Measurements from ENCODE around the gene POLR2E.
A peak's percentile ranks its signal among the peaks of the same experiment; 100 is the strongest.

The POLR2E gene

DNA sequence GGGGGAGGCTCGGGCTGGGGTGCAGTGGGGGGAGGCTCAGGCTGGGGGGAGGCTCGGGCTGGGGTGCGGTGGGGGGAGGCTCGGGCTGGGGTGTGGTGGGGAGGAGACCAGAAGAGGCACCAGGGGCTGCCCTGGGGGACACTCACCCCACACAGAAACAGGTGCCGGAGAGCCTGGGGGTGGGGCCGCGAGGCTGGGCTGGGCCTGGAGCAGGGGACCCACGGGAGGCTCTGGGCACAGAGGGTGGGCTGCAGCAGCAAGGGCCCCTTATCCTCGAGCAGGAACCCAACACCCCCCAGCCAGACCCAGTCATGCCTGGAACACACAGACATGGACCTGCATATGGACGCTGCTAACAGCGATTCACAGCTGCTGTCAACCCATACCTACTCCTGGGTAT lies 42.9 kb upstream of the POLR2E start:
- no peak overlapping the region for H3K27ac ChIP-seq (ENCODE audit: insufficient read depth in 1 of 2, low read depth in 1 of 2, low read length in 2 of 2, poor library complexity in 1 of 2, severe bottlenecking in 2 of 2)

DNA sequence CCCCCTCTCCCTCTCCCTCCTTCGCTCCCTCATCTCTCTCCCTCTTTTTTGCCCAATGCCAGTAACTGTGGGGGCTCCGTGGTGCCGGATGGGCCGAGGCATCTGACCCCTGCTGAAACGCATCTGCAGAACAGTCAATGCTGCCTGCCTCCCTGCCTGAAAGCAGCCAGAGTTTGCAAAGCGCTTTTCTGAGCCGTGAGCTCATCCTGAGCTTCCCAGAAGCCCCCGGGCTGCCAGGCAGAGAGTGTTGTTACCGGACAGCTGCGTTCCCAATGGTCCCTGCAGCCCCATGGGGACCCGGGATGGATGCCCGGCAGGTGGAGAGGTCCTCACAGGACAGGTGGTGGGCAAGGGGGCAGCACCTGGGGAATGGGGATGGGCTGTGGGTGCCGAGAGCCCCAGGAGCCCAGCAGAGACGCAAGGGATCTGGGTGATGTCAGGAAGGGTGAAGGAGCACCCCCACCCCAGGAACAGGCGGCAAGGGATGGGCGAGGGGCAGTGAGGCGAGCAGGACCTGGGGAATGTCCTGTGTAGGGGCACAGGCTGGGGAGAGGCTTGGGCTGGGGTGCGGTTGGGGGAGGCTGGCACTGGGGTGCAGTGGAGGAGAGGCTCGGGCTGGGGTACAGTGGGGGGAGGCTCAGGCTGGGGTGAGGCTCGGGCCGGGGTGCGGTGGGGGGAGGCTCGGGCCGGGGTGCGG lies 41.6 kb upstream of the POLR2E start:
- CTCF ChIA-PET: no interaction called here
- WGBS (ENCODE audit: insufficient coverage): 82% methylated on average over 17 of the region's 25 CpGs
- peaks cover 2 to 29% (median 6%) of the 10 kb centered on the region in 4 experiments for H3K36me3 ChIP-seq (ENCODE audit: control insufficient read depth in 4 of 4, insufficient read depth in 4 of 4, low read length in 3 of 4)
- H3K27ac ChIP-seq (ENCODE audit: insufficient read depth in 1 of 2, low read depth in 1 of 2, low read length in 2 of 2, poor library complexity in 1 of 2, severe bottlenecking in 2 of 2): peak overlapping the region in 1 of 2 experiments; percentile 34
- H3K4me3 ChIP-seq (ENCODE audit: control insufficient read depth in 1 of 7, extremely low read depth in 1 of 7, insufficient read depth in 4 of 7, low read depth in 2 of 7, low read length in 6 of 7): peak overlapping the region in 1 of 7 experiments; percentile 16
- H3K9me3 ChIP-seq (ENCODE audit: control extremely low read depth in 1 of 5, control insufficient read depth in 4 of 5, insufficient read depth in 2 of 5, low read depth in 1 of 5, low read length in 4 of 5): no peaks in the 10 kb centered on the region
- POLR2A ChIA-PET: interaction anchor here (0.6 kb wide), 1 partner anchor 10 kb away, joined by 5 read pairs; no protein-coding TSS in a partner anchor
- no peaks in the 10 kb centered on the region for H3K27me3 ChIP-seq (replicated peaks in 2 of 5; ENCODE audit: control insufficient read depth in 4 of 5, insufficient read depth in 5 of 5, low read length in 4 of 5)
- peaks cover 0 to 45% (median 42%) of the 10 kb centered on the region in 4 experiments for H3K4me1 ChIP-seq (ENCODE audit: control extremely low read depth in 1 of 4, control insufficient read depth in 4 of 4, insufficient read depth in 4 of 4, low read length in 3 of 4)
- no peak for DNase-seq

More for the DNA sequence above, 42.9 kb upstream of the POLR2E start:
- Histone ChIP-seq H3K4me1 (ENCODE audit: control extremely low read depth in 1 of 4, control insufficient read depth in 4 of 4, insufficient read depth in 4 of 4, low read length in 3 of 4) (peaks cover 0 to 34% (median 29%) of the 10 kb centered on the region in 4 experiments), H3K9me3 (ENCODE audit: control extremely low read depth in 1 of 5, control insufficient read depth in 4 of 5, insufficient read depth in 2 of 5, low read depth in 1 of 5, low read length in 4 of 5) (no peaks in the 10 kb centered on the region), H3K4me3 (ENCODE audit: control insufficient read depth in 1 of 7, extremely low read depth in 1 of 7, insufficient read depth in 4 of 7, low read depth in 2 of 7, low read length in 6 of 7) (no peak overlapping the region), H3K36me3 (ENCODE audit: control insufficient read depth in 4 of 4, insufficient read depth in 4 of 4, low read length in 3 of 4) (peaks cover 2 to 36% (median 12%) of the 10 kb centered on the region in 4 experiments), H3K27me3 (replicated peaks in 2 of 5; ENCODE audit: control insufficient read depth in 4 of 5, insufficient read depth in 5 of 5, low read length in 4 of 5) (no peaks in the 10 kb centered on the region)
- CTCF ChIA-PET: no interaction called here
- DNase-seq: no peak
- WGBS (ENCODE audit: insufficient coverage): 92% methylated on average over 3 of the region's 11 CpGs
- POLR2A ChIA-PET: no interaction called here

DNA sequence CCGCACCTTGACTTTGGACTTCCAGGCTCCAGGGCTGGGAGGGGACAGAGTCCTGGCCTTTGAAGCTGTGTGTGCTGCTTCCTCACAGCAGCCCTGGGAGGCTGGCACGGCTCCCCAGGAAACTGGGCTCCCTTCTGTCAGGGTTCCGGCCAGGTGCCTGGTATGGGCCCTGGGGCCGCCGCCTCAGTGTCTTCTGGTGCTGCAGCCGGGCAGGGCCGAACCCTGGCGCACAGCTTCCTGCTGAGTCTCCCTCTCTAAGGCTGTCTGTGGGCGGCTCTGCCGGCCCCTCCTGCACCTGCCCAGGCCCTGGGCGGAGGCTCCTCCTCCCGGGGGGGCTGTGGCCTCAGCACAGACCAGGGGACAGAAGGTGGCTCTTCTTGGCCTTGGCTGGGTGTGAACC lies 41.0 kb upstream of the POLR2E start:
- Histone ChIP-seq H3K4me3 (ENCODE audit: control insufficient read depth in 1 of 7, extremely low read depth in 1 of 7, insufficient read depth in 4 of 7, low read depth in 2 of 7, low read length in 6 of 7) (peak overlapping the region in 2 of 7 experiments; percentile 4 to 16), H3K9me3 (ENCODE audit: control extremely low read depth in 1 of 5, control insufficient read depth in 4 of 5, insufficient read depth in 2 of 5, low read depth in 1 of 5, low read length in 4 of 5) (no peaks in the 10 kb centered on the region), H3K36me3 (ENCODE audit: control insufficient read depth in 4 of 4, insufficient read depth in 4 of 4, low read length in 3 of 4) (peaks cover 2 to 29% (median 6%) of the 10 kb centered on the region in 4 experiments), H3K27ac (ENCODE audit: insufficient read depth in 1 of 2, low read depth in 1 of 2, low read length in 2 of 2, poor library complexity in 1 of 2, severe bottlenecking in 2 of 2) (peak overlapping the region in 1 of 2 experiments; percentile 34), H3K27me3 (replicated peaks in 2 of 5; ENCODE audit: control insufficient read depth in 4 of 5, insufficient read depth in 5 of 5, low read length in 4 of 5) (no peaks in the 10 kb centered on the region), H3K4me1 (ENCODE audit: control extremely low read depth in 1 of 4, control insufficient read depth in 4 of 4, insufficient read depth in 4 of 4, low read length in 3 of 4) (peaks cover 0 to 50% (median 47%) of the 10 kb centered on the region in 4 experiments)
- 18% methylated on average over 11 of the region's 12 CpGs for WGBS (ENCODE audit: insufficient coverage)
- ChIA-PET CTCF (no interaction called here), POLR2A (interaction anchor here (0.6 kb wide), 1 partner anchor 11 kb away, joined by 5 read pairs; no protein-coding TSS in a partner anchor)
- peak in 1 of 3 donors; percentile 47 for DNase-seq

DNA sequence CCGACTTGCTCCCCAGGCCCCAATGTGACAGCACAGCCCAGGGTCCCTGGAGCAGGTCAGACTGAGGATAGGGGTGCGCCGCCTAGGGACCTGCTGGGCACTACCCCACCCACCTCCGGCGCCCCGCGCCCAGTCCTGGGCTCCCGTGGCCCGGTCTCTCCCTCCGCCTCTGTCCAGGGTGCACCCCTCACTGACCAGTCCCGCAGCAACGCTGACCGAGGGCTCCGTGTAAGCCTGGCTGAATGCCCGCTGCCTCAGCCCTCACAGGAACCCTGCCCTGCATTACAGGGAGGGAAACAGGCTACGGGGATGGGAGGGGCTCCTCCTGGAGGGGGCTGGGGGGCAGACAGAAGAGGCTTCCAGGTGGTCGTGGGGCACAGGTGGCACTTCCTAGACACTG lies 40.3 kb upstream of the POLR2E start:
- ChIA-PET CTCF (no interaction called here), POLR2A (no interaction called here)
- no peaks in the 10 kb centered on the region for H3K9me3 ChIP-seq (ENCODE audit: control extremely low read depth in 1 of 5, control insufficient read depth in 4 of 5, insufficient read depth in 2 of 5, low read depth in 1 of 5, low read length in 4 of 5)
- no peak overlapping the region for H3K4me3 ChIP-seq (ENCODE audit: control insufficient read depth in 1 of 7, extremely low read depth in 1 of 7, insufficient read depth in 4 of 7, low read depth in 2 of 7, low read length in 6 of 7)
- no peak for DNase-seq
- 86% methylated on average over 10 of the region's 17 CpGs for WGBS (ENCODE audit: insufficient coverage)
- H3K36me3 ChIP-seq (ENCODE audit: control insufficient read depth in 4 of 4, insufficient read depth in 4 of 4, low read length in 3 of 4): peaks cover 0 to 24% (median 4%) of the 10 kb centered on the region in 4 experiments
- no peaks in the 10 kb centered on the region for H3K27me3 ChIP-seq (replicated peaks in 2 of 5; ENCODE audit: control insufficient read depth in 4 of 5, insufficient read depth in 5 of 5, low read length in 4 of 5)
- peaks cover 0 to 57% (median 55%) of the 10 kb centered on the region in 4 experiments for H3K4me1 ChIP-seq (ENCODE audit: control extremely low read depth in 1 of 4, control insufficient read depth in 4 of 4, insufficient read depth in 4 of 4, low read length in 3 of 4)
- H3K27ac ChIP-seq (ENCODE audit: insufficient read depth in 1 of 2, low read depth in 1 of 2, low read length in 2 of 2, poor library complexity in 1 of 2, severe bottlenecking in 2 of 2): peak overlapping the region in 1 of 2 experiments; percentile 34

DNA sequence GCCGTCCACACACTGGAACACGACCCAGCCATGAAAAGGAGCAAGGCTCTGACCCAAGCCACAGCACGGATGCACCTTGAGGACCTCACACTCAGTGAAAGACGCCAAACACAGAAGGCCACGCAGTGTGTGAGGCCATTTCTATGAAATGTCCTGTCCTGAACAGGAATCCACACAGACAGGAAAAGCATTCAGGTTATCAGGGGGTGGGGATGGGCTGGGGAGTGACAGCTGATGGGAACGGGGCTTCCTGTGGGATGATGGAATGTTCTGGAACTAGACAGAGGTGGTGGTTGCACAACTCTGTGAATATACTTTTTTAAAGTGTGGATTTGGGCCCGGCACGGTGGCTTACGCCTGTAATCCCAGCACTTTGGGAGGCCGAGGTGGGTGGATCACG lies 39.3 kb upstream of the POLR2E start:
- POLR2A ChIA-PET: interaction anchor here (0.6 kb wide), 1 partner anchor 624 kb away, joined by 4 read pairs; no protein-coding TSS in a partner anchor
- peaks cover 0 to 66% (median 65%) of the 10 kb centered on the region in 4 experiments for H3K4me1 ChIP-seq (ENCODE audit: control extremely low read depth in 1 of 4, control insufficient read depth in 4 of 4, insufficient read depth in 4 of 4, low read length in 3 of 4)
- H3K27me3 ChIP-seq (replicated peaks in 2 of 5; ENCODE audit: control insufficient read depth in 4 of 5, insufficient read depth in 5 of 5, low read length in 4 of 5): no peaks in the 10 kb centered on the region
- H3K36me3 ChIP-seq (ENCODE audit: control insufficient read depth in 4 of 4, insufficient read depth in 4 of 4, low read length in 3 of 4): peaks cover 2 to 31% (median 6%) of the 10 kb centered on the region in 4 experiments
- H3K27ac ChIP-seq (ENCODE audit: insufficient read depth in 1 of 2, low read depth in 1 of 2, low read length in 2 of 2, poor library complexity in 1 of 2, severe bottlenecking in 2 of 2): no peak overlapping the region
- no peak overlapping the region for H3K4me3 ChIP-seq (ENCODE audit: control insufficient read depth in 1 of 7, extremely low read depth in 1 of 7, insufficient read depth in 4 of 7, low read depth in 2 of 7, low read length in 6 of 7)
- DNase-seq: no peak
- 99% methylated on average over 6 of the region's 11 CpGs for WGBS (ENCODE audit: insufficient coverage)
- H3K9me3 ChIP-seq (ENCODE audit: control extremely low read depth in 1 of 5, control insufficient read depth in 4 of 5, insufficient read depth in 2 of 5, low read depth in 1 of 5, low read length in 4 of 5): no peaks in the 10 kb centered on the region
- CTCF ChIA-PET: interaction anchor here (0.6 to 1.3 kb wide), 6 partner anchors 20 to 89 kb away, joined by 3 to 5 read pairs (median 4); no protein-coding TSS in a partner anchor

DNA sequence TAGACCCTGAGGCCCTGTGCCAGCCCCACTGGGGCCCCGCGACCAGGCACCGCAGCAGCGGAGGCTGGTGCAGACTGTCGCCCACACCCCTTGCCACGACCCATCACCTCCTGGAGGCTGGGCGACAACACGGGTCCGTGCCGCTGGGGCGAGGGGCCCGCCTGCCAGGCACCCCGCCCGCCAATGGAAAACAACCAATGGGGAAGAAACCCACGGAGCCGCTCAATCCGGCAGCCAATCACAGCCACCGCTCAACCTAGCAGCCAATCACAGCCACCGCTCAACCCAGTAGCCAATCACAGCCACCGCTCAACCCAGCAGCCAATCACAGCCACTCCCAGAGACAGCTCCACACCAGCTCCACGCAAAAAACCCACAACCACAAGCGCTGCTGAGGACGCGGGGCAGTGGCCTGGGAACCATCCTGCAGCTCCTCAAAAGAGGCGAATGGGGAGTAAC lies 38.3 kb upstream of the POLR2E start:
- CTCF ChIA-PET: interaction anchor here (0.9 to 1.3 kb wide), 6 partner anchors 16 to 89 kb away, joined by 3 to 5 read pairs (median 3); no protein-coding TSS in a partner anchor
- Histone ChIP-seq H3K27ac (ENCODE audit: insufficient read depth in 1 of 2, low read depth in 1 of 2, low read length in 2 of 2, poor library complexity in 1 of 2, severe bottlenecking in 2 of 2) (peak overlapping the region in 1 of 2 experiments; percentile 46), H3K4me3 (ENCODE audit: control insufficient read depth in 1 of 7, extremely low read depth in 1 of 7, insufficient read depth in 4 of 7, low read depth in 2 of 7, low read length in 6 of 7) (peak overlapping the region in 4 of 7 experiments; percentile 42 to 88 (median 74)), H3K27me3 (replicated peaks in 2 of 5; ENCODE audit: control insufficient read depth in 4 of 5, insufficient read depth in 5 of 5, low read length in 4 of 5) (no peaks in the 10 kb centered on the region), H3K36me3 (ENCODE audit: control insufficient read depth in 4 of 4, insufficient read depth in 4 of 4, low read length in 3 of 4) (peaks cover 0 to 30% (median 4%) of the 10 kb centered on the region in 4 experiments), H3K4me1 (ENCODE audit: control extremely low read depth in 1 of 4, control insufficient read depth in 4 of 4, insufficient read depth in 4 of 4, low read length in 3 of 4) (peaks cover 0 to 74% (median 69%) of the 10 kb centered on the region in 4 experiments), H3K9me3 (ENCODE audit: control extremely low read depth in 1 of 5, control insufficient read depth in 4 of 5, insufficient read depth in 2 of 5, low read depth in 1 of 5, low read length in 4 of 5) (no peaks in the 10 kb centered on the region)
- peak; percentile 61 to 87 (median 85) for DNase-seq
- WGBS (ENCODE audit: insufficient coverage): 83% methylated on average over 12 of the region's 25 CpGs
- POLR2A ChIA-PET: interaction anchor here (1.6 kb wide), 1 partner anchor 10 kb away, joined by 4 read pairs; no protein-coding TSS in a partner anchor
